Suprapubic skin (tissue), 4 donors: ENCODE data around the gene TANC2. TPM values are rescaled to one million over a fixed set of nuclear protein-coding genes. Genes with fewer than 3 reads are reported as not detected.

Experiments
- DNase-seq, 2 donors: peaks; one replicate each; pipeline ENCODE4 v3.0.0-alpha.2; 2019; ENCODE audit warnings: low spot score in 2 of 2
- H3K27ac ChIP-seq: fragments of 200-600 bp; sonication (generic); one replicate; pipeline ENCODE4 v1.5.1; 2019
- H3K27me3 ChIP-seq: fragments of 200-600 bp; sonication (generic); one replicate; pipeline ENCODE4 v1.5.1; 2019
- H3K36me3 ChIP-seq: fragments of 200-600 bp; sonication (generic); one replicate; pipeline ENCODE4 v1.5.1; 2019
- H3K4me1 ChIP-seq: fragments of 200-600 bp; sonication (generic); one replicate; pipeline ENCODE4 v1.5.1; 2019
- H3K4me3 ChIP-seq: fragments of 200-600 bp; sonication (generic); one replicate; pipeline ENCODE4 v1.5.1; 2019; ENCODE audit warnings: mild to moderate bottlenecking
- H3K9me3 ChIP-seq: fragments of 200-600 bp; sonication (generic); one replicate; pipeline ENCODE4 v1.5.1; 2019
- CTCF ChIP-seq, 2 donors: fragments of 200-600 bp in 1 of 2; fragments of 450-650 bp in 1 of 2; sonication (generic) in 1 of 2; IDR thresholded peaks; one replicate each; pipeline ENCODE4 v1.5.1; 2016 to 2019; ENCODE audit warnings: antibody characterized with exemption in 2 of 2, mild to moderate bottlenecking in 1 of 2, moderate library complexity in 1 of 2
- EP300 ChIP-seq: sonication (generic); formaldehyde crosslinking; IDR thresholded peaks from one replicate; pipeline ENCODE4 v1.6.1; 2017; ENCODE audit warnings: antibody characterized with exemption
- POLR2A ChIP-seq, 2 donors: fragments of 450-650 bp; IDR thresholded peaks; one replicate each; pipeline ENCODE4 v1.6.1; 2017; ENCODE audit warnings: antibody characterized with exemption in 2 of 2, mild to moderate bottlenecking in 2 of 2, moderate library complexity in 2 of 2
- POLR2AphosphoS5 ChIP-seq, 3 donors: sonication (generic); formaldehyde crosslinking; IDR thresholded peaks; one replicate each; pipeline ENCODE4 v1.6.1; 2017; ENCODE audit warnings: antibody characterized with exemption in 3 of 3
- WGBS: methylation state at CpG from one replicate; pipeline ENCODE4 v1.1.5; 2018; 5-methylcytosine and 5-hydroxymethylcytosine counted together
- total RNA-seq, 4 donors: library from RNA; depleted of rRNA; stranded (reverse); fragments of >200 nt; gene quantifications; one replicate each; pipeline ENCODE4 v1.1.0, GENCODE V29; 2016

The TANC2 gene
- total RNA-seq, 4 donors from 2014 or later, result 38.8 to 82.4 (median 50.4) TPM

GRCh38 chr17:62999736-63000135 is 33.7 kb downstream of the TANC2 start:
- TF ChIP-seq EP300, result no peak
- no peak for TF ChIP-seq CTCF (IDR thresholded peaks at IDR 0.05)
- no peak for TF ChIP-seq POLR2AphosphoS5 (IDR thresholded peaks at IDR 0.05)
- no peak for TF ChIP-seq POLR2A (IDR thresholded peaks at IDR 0.05)
- peaks cover 3% of the 10 kb centered on the region for H3K4me1 ChIP-seq
- no peaks in the 10 kb centered on the region for H3K9me3 ChIP-seq
- H3K4me3 ChIP-seq, result no peak overlapping the region
- no peak overlapping the region for H3K27ac ChIP-seq
- no peak for DNase-seq
- no peaks in the 10 kb centered on the region for H3K36me3 ChIP-seq
- no peaks in the 10 kb centered on the region for H3K27me3 ChIP-seq
- WGBS, result 99% methylated on average over 3 of the region's 3 CpGs

- no peaks in the 10 kb centered on the region for H3K27me3 ChIP-seq
- 94% methylated on average over 5 of the region's 5 CpGs for WGBS
Measured at GRCh38 chr17:63001689-63002394, 35.8 kb downstream of the TANC2 start.

GRCh38 chr17:63002625-63003024 is 36.6 kb downstream of the TANC2 start:
- WGBS, result 96% methylated on average over 2 of the region's 2 CpGs
- no peak for TF ChIP-seq POLR2AphosphoS5 (IDR thresholded peaks at IDR 0.05)
- no peak for TF ChIP-seq POLR2A (IDR thresholded peaks at IDR 0.05)
- no peak for TF ChIP-seq EP300
- no peak for TF ChIP-seq CTCF (IDR thresholded peaks at IDR 0.05)

More at GRCh38 chr17:63001689-63002394, 35.8 kb downstream of the TANC2 start:
- Histone ChIP-seq H3K27ac (no peak overlapping the region), H3K4me1 (no peaks in the 10 kb centered on the region), H3K36me3 (no peaks in the 10 kb centered on the region), H3K9me3 (no peaks in the 10 kb centered on the region), H3K4me3 (no peak overlapping the region)
- DNase-seq, result no peak
- TF ChIP-seq CTCF (IDR thresholded peaks at IDR 0.05) (no peak), POLR2AphosphoS5 (IDR thresholded peaks at IDR 0.05) (no peak), EP300 (no peak), POLR2A (IDR thresholded peaks at IDR 0.05) (no peak)

GRCh38 chr17:63015824-63016223 is 49.8 kb downstream of the TANC2 start:
- 93% methylated on average over 4 of the region's 4 CpGs for WGBS
- Histone ChIP-seq H3K4me1 (no peaks in the 10 kb centered on the region), H3K4me3 (no peak overlapping the region), H3K27me3 (no peaks in the 10 kb centered on the region), H3K9me3 (no peaks in the 10 kb centered on the region), H3K36me3 (no peaks in the 10 kb centered on the region), H3K27ac (no peak overlapping the region)
- no peak for DNase-seq
- no peak for TF ChIP-seq CTCF (IDR thresholded peaks at IDR 0.05)
- no peak for TF ChIP-seq POLR2A (IDR thresholded peaks at IDR 0.05)
- no peak for TF ChIP-seq EP300
- TF ChIP-seq POLR2AphosphoS5 (IDR thresholded peaks at IDR 0.05), result no peak

More at GRCh38 chr17:63002625-63003024, 36.6 kb downstream of the TANC2 start:
- Histone ChIP-seq H3K27me3 (no peaks in the 10 kb centered on the region), H3K36me3 (no peaks in the 10 kb centered on the region), H3K4me1 (no peaks in the 10 kb centered on the region), H3K9me3 (no peaks in the 10 kb centered on the region), H3K4me3 (no peak overlapping the region), H3K27ac (no peak overlapping the region)
- DNase-seq, result no peak

Other genes with a start within 250 kb of the TANC2 start
- gene MARCHF10, start 157.9 kb upstream of the TANC2 start, total RNA-seq, result not detected